ENCODE data around the gene MAG.

MAG gene

GRCh38 chr19:35344511-35345031 is 52.6 kb downstream of the MAG start:
- DNase-seq (ENCODE audit: low read depth), result no peak
- no peak overlapping the region for H3K4me3 ChIP-seq (ENCODE audit: low read length)
- no peak for TF ChIP-seq CTCF (IDR thresholded peaks at IDR 0.05; ENCODE audit: insufficient read depth, low read depth, low read length, missing control alignments)

DNA sequence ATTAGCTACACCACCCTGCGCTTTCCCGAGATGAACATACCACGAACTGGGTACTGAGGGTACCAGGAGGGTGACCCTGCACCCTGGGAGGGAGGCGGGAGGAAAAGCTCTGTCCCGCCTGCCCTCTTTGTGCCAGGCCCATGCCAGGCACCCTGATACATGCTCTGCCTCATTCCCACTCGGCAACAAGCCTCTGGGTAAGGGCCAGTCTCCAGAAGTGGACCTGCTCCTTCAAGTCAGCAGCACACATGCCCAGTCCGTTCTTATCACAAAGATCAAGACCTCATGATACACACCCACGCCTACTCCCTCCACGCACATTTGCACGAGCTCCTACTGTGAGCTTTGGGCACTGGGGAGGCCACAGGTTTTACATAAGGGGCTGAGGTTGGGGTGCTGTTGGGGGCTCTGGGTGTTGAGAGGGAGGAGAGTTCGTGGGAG is 53.7 kb downstream of the MAG start:
- no peak for TF ChIP-seq CTCF (IDR thresholded peaks at IDR 0.05; ENCODE audit: insufficient read depth, low read depth, low read length, missing control alignments)
- DNase-seq (ENCODE audit: low read depth), result no peak

GRCh38 chr19:35346193-35347052 is 54.5 kb downstream of the MAG start:
- H3K4me3 ChIP-seq (ENCODE audit: low read length), result no peak overlapping the region
- TF ChIP-seq CTCF (IDR thresholded peaks at IDR 0.05; ENCODE audit: insufficient read depth, low read depth, low read length, missing control alignments), result no peak
- DNase-seq (ENCODE audit: low read depth), result no peak

More for the DNA sequence above, 53.7 kb downstream of the MAG start:
- no peak overlapping the region for H3K4me3 ChIP-seq (ENCODE audit: low read length)

DNA sequence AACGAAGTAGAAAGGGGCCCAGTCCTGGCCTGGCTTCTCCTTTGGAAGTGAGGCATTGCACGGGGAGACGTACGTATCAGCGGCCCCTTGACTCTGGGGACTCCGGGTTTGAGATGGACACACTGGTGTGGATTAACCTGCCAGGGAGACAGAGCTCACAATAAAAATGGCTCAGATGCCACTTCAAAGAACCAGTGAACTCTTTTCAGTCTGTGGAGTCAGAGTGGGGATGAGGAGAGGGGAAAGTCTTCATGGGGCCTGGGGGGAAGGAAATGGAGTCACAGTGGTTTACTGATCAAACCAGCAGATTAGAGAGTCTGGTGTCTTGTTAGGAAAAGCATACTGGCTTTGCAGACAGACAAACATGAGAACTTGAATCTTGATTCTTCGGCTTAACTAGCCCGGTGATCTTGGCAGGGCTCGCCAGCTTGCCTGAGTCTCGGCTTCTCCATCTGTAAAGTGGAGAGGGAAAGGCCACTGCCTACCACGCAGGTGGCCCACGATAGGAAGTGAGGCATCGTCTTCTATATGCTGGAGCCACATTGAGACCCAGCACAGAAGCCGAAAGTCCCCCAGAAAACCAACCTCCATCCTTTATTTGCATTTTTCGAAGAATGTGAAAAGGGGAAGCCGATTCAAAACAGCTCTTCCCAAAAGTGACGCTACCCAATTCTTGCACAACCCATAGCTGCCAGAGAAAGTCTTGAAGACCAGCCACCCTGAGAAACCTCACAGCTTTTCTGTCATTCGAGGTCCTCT is 55.4 kb downstream of the MAG start, which contains the start of gene FFAR1:
Gene FFAR1, plus strand, starts transcription at position 732 of the 759 bp plus-strand sequence. CDS start 3,650 bp downstream, outside the sequence.
- no peak within 1 kb of the TSS for H3K4me3 ChIP-seq (ENCODE audit: low read length)
- DNase-seq (ENCODE audit: low read depth), result no peak
- no peak for TF ChIP-seq CTCF (IDR thresholded peaks at IDR 0.05; ENCODE audit: insufficient read depth, low read depth, low read length, missing control alignments)

GRCh38 chr19:35347930-35348298 is 56.0 kb downstream of the MAG start:
- no peak overlapping the region for H3K4me3 ChIP-seq (ENCODE audit: low read length)
- no peak for TF ChIP-seq CTCF (IDR thresholded peaks at IDR 0.05; ENCODE audit: insufficient read depth, low read depth, low read length, missing control alignments)
- DNase-seq (ENCODE audit: low read depth), result no peak

DNA sequence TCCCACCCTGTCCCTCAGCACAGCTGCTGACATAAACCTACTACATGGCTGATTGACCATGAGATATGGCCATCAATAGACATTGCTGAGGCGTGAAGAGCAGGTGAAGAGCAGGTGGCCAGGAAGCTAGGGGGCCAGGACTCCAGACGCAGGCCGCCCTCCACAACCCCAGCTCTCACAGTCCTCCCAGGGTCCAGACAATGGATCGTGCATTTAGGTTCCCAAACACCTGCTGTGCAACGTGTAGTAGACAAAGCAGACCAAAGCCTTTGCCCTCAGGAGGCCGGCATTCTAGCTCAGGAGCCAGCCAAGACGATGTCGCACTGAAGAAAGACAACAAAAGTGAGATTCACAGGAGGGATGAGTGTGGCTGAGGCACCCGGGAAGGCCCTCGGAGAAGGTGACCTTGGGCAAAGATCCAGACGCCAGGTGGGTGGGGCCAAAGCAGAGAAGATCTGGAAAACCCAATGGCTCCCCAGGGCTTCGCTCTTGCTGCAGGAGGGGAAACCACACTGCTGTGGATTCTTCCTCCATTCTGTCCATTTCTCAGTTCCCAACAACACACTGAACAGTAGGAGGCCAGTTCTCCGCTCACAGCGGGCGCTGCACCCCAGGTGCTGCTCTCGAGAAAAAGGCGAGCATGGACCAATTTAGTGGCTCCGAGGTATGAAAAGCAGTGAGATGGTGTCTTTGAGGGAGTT is 57.1 kb downstream of the MAG start:
- DNase-seq (ENCODE audit: low read depth), result no peak
- TF ChIP-seq CTCF (IDR thresholded peaks at IDR 0.05; ENCODE audit: insufficient read depth, low read depth, low read length, missing control alignments), result no peak
- H3K4me3 ChIP-seq (ENCODE audit: low read length), result no peak overlapping the region

Measured in epithelial cell of esophagus (primary cell).